Measurements from ENCODE around the gene TBC1D10A. TPM values are rescaled to one million over a fixed set of nuclear protein-coding genes. Genes with fewer than 3 reads are reported as not detected.

TBC1D10A gene
- total RNA-seq, 2 donors from 2014 or later = 46.9 to 63.1 TPM

GRCh38 chr22:30297991-30298701 lies 28.6 kb downstream of the TBC1D10A start:
- ATAC-seq = no peak
- Mint-ChIP-seq H3K4me3 (no peak overlapping the region), H3K27ac (peak overlapping the region; percentile 83), H3K27me3 (no peaks in the 10 kb centered on the region), H3K36me3 (ENCODE audit: low read depth) (peaks cover 2% of the 10 kb centered on the region), H3K4me1 (peaks cover 42% of the 10 kb centered on the region)
- no peaks in the 10 kb centered on the region for H3K9me3 ChIP-seq (ENCODE audit: control insufficient read depth, low read length, poor library complexity, severe bottlenecking)
- DNase-seq = no peak

GRCh38 chr22:30297276-30297990 lies 29.3 kb downstream of the TBC1D10A start:
- Mint-ChIP-seq H3K27ac (peak overlapping the region; percentile 83), H3K4me3 (no peak overlapping the region), H3K27me3 (no peaks in the 10 kb centered on the region), H3K4me1 (peaks cover 35% of the 10 kb centered on the region), H3K36me3 (ENCODE audit: low read depth) (peaks cover 2% of the 10 kb centered on the region)
- DNase-seq (no peak), ATAC-seq (no peak)
- no peaks in the 10 kb centered on the region for H3K9me3 ChIP-seq (ENCODE audit: control insufficient read depth, low read length, poor library complexity, severe bottlenecking)

GRCh38 chr22:30296833-30297232 lies 29.9 kb downstream of the TBC1D10A start:
- H3K9me3 ChIP-seq (ENCODE audit: control insufficient read depth, low read length, poor library complexity, severe bottlenecking) = no peaks in the 10 kb centered on the region
- no peaks in the 10 kb centered on the region for H3K27me3 Mint-ChIP-seq
- H3K4me3 Mint-ChIP-seq = no peak overlapping the region
- peaks cover 30% of the 10 kb centered on the region for H3K4me1 Mint-ChIP-seq
- ATAC-seq (peak; percentile 18), DNase-seq (no peak)
- H3K27ac Mint-ChIP-seq = peak overlapping the region; percentile 73
- H3K36me3 Mint-ChIP-seq (ENCODE audit: low read depth) = peaks cover 2% of the 10 kb centered on the region

- no peaks in the 10 kb centered on the region for H3K9me3 ChIP-seq (ENCODE audit: control insufficient read depth, low read length, poor library complexity, severe bottlenecking)
- H3K36me3 Mint-ChIP-seq (ENCODE audit: low read depth) = peaks cover 4% of the 10 kb centered on the region
- H3K4me3 Mint-ChIP-seq = no peak overlapping the region
- DNase-seq (no peak), ATAC-seq (peak; percentile 52)
- H3K4me1 Mint-ChIP-seq = peaks cover 28% of the 10 kb centered on the region
- H3K27ac Mint-ChIP-seq = peak overlapping the region; percentile 73
- no peaks in the 10 kb centered on the region for H3K27me3 Mint-ChIP-seq
These were observed 30.4 kb downstream of the TBC1D10A start for GRCh38 chr22:30296324-30296723.

- Mint-ChIP-seq H3K4me3 (no peak overlapping the region), H3K36me3 (ENCODE audit: low read depth) (peaks cover 4% of the 10 kb centered on the region), H3K4me1 (peaks cover 25% of the 10 kb centered on the region), H3K27me3 (no peaks in the 10 kb centered on the region), H3K27ac (peak overlapping the region; percentile 73)
- H3K9me3 ChIP-seq (ENCODE audit: control insufficient read depth, low read length, poor library complexity, severe bottlenecking) = no peaks in the 10 kb centered on the region
- DNase-seq (no peak), ATAC-seq (no peak)
These were observed 31.2 kb downstream of the TBC1D10A start for GRCh38 chr22:30295576-30295975.

- H3K36me3 Mint-ChIP-seq (ENCODE audit: low read depth) = peaks cover 4% of the 10 kb centered on the region
These were observed 31.9 kb downstream of the TBC1D10A start for GRCh38 chr22:30294830-30295229.

GRCh38 chr22:30294066-30294465 lies 32.7 kb downstream of the TBC1D10A start:
- H3K9me3 ChIP-seq (ENCODE audit: control insufficient read depth, low read length, poor library complexity, severe bottlenecking) = no peaks in the 10 kb centered on the region
- Mint-ChIP-seq H3K27ac (peak overlapping the region; percentile 74), H3K4me1 (peaks cover 33% of the 10 kb centered on the region), H3K4me3 (no peak overlapping the region), H3K27me3 (no peaks in the 10 kb centered on the region), H3K36me3 (ENCODE audit: low read depth) (peaks cover 4% of the 10 kb centered on the region)
- DNase-seq (no peak), ATAC-seq (no peak)

More at GRCh38 chr22:30294830-30295229, 31.9 kb downstream of the TBC1D10A start:
- Mint-ChIP-seq H3K27me3 (no peaks in the 10 kb centered on the region), H3K4me1 (peaks cover 30% of the 10 kb centered on the region), H3K4me3 (no peak overlapping the region), H3K27ac (peak overlapping the region; percentile 74)
- no peak for ATAC-seq
- H3K9me3 ChIP-seq (ENCODE audit: control insufficient read depth, low read length, poor library complexity, severe bottlenecking) = no peaks in the 10 kb centered on the region
- DNase-seq = no peak

GRCh38 chr22:30293026-30293425 lies 33.7 kb downstream of the TBC1D10A start:
- H3K4me1 Mint-ChIP-seq = peaks cover 34% of the 10 kb centered on the region
- H3K36me3 Mint-ChIP-seq (ENCODE audit: low read depth) = peaks cover 4% of the 10 kb centered on the region
- H3K27me3 Mint-ChIP-seq = no peaks in the 10 kb centered on the region
- H3K9me3 ChIP-seq (ENCODE audit: control insufficient read depth, low read length, poor library complexity, severe bottlenecking) = no peaks in the 10 kb centered on the region
- DNase-seq = no peak
- ATAC-seq = no peak
- no peak overlapping the region for H3K4me3 Mint-ChIP-seq
- H3K27ac Mint-ChIP-seq = peak overlapping the region; percentile 74

- Mint-ChIP-seq H3K27me3 (no peaks in the 10 kb centered on the region), H3K36me3 (ENCODE audit: low read depth) (peaks cover 4% of the 10 kb centered on the region), H3K4me3 (no peak overlapping the region), H3K27ac (peak overlapping the region; percentile 74), H3K4me1 (peaks cover 36% of the 10 kb centered on the region)
- DNase-seq (no peak), ATAC-seq (no peak)
- H3K9me3 ChIP-seq (ENCODE audit: control insufficient read depth, low read length, poor library complexity, severe bottlenecking) = no peaks in the 10 kb centered on the region
These were observed 34.4 kb downstream of the TBC1D10A start for GRCh38 chr22:30292069-30292970.

GRCh38 chr22:30291058-30291892 lies 35.5 kb downstream of the TBC1D10A start:
- H3K9me3 ChIP-seq (ENCODE audit: control insufficient read depth, low read length, poor library complexity, severe bottlenecking) = no peaks in the 10 kb centered on the region
- DNase-seq (no peak), ATAC-seq (no peak)
- H3K27me3 Mint-ChIP-seq = no peaks in the 10 kb centered on the region
- H3K4me1 Mint-ChIP-seq = peaks cover 29% of the 10 kb centered on the region
- H3K36me3 Mint-ChIP-seq (ENCODE audit: low read depth) = peaks cover 4% of the 10 kb centered on the region
- H3K4me3 Mint-ChIP-seq = no peak overlapping the region
- peak overlapping the region; percentile 51 for H3K27ac Mint-ChIP-seq

GRCh38 chr22:30290342-30291057 lies 36.2 kb downstream of the TBC1D10A start:
- DNase-seq = no peak
- H3K27ac Mint-ChIP-seq = peak overlapping the region; percentile 89
- H3K9me3 ChIP-seq (ENCODE audit: control insufficient read depth, low read length, poor library complexity, severe bottlenecking) = no peaks in the 10 kb centered on the region
- H3K4me3 Mint-ChIP-seq = peak overlapping the region; percentile 92
- no peak for ATAC-seq
- peaks cover 23% of the 10 kb centered on the region for H3K4me1 Mint-ChIP-seq
- H3K36me3 Mint-ChIP-seq (ENCODE audit: low read depth) = peaks cover 4% of the 10 kb centered on the region
- no peaks in the 10 kb centered on the region for H3K27me3 Mint-ChIP-seq

GRCh38 chr22:30289980-30290313 lies 36.8 kb downstream of the TBC1D10A start:
- H3K4me1 Mint-ChIP-seq = peaks cover 26% of the 10 kb centered on the region
- DNase-seq (no peak), ATAC-seq (peak; percentile 36)
- H3K27me3 Mint-ChIP-seq = no peaks in the 10 kb centered on the region
- peak overlapping the region; percentile 92 for H3K4me3 Mint-ChIP-seq
- H3K9me3 ChIP-seq (ENCODE audit: control insufficient read depth, low read length, poor library complexity, severe bottlenecking) = no peaks in the 10 kb centered on the region
- H3K36me3 Mint-ChIP-seq (ENCODE audit: low read depth) = peaks cover 4% of the 10 kb centered on the region
- peak overlapping the region; percentile 89 for H3K27ac Mint-ChIP-seq
